Cardiac fibroblast (primary cell): ENCODE measurements around the gene SPRED2.
A peak's percentile ranks its signal among the peaks of the same experiment; 100 is the strongest.

Experiments
- DNase-seq, 2 donors: peaks; one replicate each; pipeline versions ENCODE4 v3.0.0 to v3.0.0-alpha.2; 2010; ENCODE audit warnings: low read depth in 2 of 2
- H3K4me3 ChIP-seq, 2 donors: replicated peaks in 1 of 2; 1 replicate in 1 of 2; 2 replicates in 1 of 2; pipeline ENCODE4 v1.5.1; 2011; ENCODE audit warnings: low read depth in 2 of 2, low read length in 2 of 2, mild to moderate bottlenecking in 2 of 2, moderate library complexity in 1 of 2
- TF ChIP-seq, protein P1 (sequence below): IDR thresholded peaks from one replicate; pipeline ENCODE4 v1.5.1; 2011; ENCODE audit warnings: low read depth, mild to moderate bottlenecking, low read length, inconsistent platforms

SPRED2 gene

DNA sequence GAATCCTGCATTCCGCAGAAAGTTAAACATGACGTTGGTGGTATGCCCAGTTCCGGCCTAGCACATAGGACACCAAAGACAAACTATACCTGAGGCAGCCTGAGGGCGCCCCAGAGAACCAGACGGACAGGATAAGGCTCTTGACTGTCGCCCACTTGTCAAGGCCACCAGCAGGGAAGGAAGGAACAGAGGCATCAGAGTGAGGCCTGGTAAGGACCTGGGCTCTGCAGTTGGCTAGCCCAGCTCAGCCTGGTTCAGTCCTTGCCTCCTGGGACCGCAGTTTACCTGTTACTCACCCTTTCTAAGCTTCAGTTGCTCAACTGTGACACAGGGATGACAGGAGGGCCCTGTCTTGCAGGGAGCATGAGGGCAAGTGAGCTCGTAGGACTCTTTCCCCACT, 122.7 kb downstream of the SPRED2 start:
- peak in 1 of 2 donors; percentile 34 for DNase-seq
- no peak overlapping the region for H3K4me3 ChIP-seq
- TF ChIP-seq, protein P1, sequence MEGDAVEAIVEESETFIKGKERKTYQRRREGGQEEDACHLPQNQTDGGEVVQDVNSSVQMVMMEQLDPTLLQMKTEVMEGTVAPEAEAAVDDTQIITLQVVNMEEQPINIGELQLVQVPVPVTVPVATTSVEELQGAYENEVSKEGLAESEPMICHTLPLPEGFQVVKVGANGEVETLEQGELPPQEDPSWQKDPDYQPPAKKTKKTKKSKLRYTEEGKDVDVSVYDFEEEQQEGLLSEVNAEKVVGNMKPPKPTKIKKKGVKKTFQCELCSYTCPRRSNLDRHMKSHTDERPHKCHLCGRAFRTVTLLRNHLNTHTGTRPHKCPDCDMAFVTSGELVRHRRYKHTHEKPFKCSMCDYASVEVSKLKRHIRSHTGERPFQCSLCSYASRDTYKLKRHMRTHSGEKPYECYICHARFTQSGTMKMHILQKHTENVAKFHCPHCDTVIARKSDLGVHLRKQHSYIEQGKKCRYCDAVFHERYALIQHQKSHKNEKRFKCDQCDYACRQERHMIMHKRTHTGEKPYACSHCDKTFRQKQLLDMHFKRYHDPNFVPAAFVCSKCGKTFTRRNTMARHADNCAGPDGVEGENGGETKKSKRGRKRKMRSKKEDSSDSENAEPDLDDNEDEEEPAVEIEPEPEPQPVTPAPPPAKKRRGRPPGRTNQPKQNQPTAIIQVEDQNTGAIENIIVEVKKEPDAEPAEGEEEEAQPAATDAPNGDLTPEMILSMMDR = no peak

DNA sequence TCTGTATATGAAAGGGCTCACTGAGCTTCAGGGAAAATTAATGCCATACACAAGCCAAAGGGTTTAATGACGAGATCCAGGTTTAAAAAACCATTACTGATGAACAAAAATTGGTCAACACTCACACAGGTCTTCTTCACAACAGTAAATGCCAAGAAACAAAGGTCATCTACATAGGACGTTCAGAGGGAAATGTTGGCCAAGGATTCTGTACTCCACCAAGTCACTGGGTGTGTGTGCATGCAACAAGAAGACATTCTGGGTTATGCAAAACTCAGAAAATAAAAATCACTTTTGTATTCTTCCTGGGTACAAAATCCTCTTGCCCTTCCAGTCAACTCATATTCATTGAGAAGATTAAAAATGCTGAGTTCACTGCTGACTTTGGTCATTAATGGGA, 126.5 kb downstream of the SPRED2 start:
- TF ChIP-seq, protein P1 = no peak
- no peak overlapping the region for H3K4me3 ChIP-seq
- no peak for DNase-seq

DNA sequence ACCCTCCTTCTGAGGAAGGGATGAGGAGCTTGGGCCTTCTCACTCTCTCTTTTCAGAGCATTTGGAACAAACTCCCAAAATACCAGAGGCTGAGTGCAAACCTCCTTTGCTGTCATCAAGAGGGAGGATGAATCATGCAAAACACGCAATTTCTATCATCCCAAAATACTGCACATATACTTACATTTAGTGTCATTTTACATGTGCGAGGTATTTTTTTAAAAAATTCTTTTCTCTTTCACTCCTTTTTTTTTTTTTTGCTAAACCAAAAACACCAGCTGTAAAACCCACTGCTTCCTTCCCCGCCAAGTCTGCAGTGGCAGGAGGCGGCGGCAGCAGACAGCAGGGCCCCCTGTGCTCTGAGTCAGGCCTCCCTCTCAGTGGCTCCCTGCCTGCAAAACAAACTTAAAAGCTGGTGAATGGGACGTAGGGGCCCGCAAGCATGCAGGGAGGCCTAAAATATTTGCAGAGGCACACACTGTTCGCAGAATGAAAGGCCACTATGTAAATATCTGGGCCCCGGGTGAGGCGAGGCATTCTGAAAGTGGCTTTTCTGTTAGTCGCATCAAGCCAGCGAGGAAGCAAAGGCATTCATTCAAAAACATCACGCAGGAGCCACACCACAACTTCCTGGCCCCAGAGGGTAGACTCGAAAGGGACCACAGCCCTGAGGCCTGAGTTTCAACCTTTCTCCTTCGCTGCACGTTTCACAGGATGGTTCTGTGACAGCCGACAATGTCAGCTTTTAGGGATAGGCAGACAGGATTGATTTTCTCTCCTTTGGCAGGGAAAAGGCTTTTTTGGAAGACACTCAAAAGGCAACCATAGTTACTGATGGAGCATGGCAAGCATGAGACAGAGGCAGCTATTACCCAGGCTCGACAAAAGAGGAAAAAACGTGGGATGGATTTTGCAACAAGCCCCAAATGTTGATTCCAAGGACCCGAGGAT, 131.4 kb downstream of the SPRED2 start:
- TF ChIP-seq, protein P1 = no peak
- peak; percentile 73 to 88 for DNase-seq
- no peak overlapping the region for H3K4me3 ChIP-seq

DNA sequence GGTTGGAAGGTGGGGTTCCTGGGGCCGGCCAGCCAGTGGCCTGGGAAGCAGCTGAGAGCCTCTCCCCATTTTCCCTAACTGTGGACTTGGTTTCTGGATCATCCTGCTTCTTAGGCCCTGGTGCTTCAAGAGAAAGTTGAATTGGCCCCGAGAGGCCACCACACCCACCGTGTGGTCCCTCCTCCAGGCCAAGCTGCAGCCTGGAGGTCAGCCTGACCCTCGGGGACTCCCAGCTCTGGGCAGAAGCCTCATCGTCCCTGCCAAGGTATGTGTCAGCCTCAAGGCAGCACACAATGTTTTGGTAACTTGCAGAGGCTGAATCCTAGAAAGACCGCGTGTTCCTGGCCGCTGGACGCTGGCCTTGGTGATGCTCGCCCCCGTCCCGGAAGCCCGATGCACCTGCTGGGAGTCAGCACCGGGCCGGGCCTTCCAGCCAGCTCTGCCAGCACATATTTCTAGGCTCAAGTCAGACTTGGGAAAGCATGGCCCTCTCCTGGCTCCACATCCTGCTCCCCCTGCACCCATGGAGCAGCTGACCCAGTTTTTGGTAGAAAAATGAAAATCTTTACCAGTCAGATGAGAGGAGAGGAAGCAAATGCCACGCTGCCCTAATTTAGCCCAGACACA, 132.2 kb downstream of the SPRED2 start:
- TF ChIP-seq, protein P1 = no peak
- H3K4me3 ChIP-seq = no peak overlapping the region
- peak; percentile 62 to 89 for DNase-seq

DNA sequence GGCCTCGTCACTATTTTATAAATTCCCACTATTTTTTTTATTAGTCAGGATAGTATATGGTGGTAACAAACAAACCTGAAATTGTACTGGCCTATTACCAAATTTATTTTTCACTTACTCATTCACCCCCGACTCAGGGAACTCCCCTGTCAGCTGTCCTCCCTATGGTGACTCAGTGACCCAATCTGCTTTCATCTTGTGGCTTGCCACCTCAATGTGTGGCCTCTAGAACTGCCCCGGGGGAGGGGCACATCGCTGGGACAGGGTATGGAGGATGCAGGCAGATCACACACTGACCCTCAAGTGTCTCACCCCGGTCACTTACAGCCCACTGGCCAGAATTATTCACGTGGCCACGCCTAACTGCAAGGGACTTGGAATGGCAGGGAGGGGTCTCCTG, 133.2 kb downstream of the SPRED2 start:
- no peak overlapping the region for H3K4me3 ChIP-seq
- TF ChIP-seq, protein P1 = no peak
- DNase-seq = peak in 1 of 2 donors; percentile 84

DNA sequence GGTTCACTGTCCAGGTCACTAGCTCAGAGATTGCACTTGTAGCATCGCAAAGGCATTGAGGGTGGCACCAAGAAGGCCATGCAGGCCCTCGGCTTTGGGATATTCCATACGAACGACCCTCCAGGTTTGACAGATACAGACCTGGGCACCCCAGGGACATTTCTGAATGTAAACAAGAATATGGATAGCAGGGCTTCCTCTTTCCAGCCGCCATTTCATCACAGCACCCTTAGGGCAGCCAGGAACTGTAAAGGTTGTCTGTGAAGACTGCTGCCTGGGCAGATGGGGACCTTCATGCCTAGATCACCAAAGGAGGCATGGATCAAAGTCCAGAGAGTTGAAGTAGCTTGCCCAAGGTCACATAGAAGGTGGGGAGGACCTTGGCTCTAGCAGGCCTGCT, 134.3 kb downstream of the SPRED2 start:
- DNase-seq = no peak
- TF ChIP-seq, protein P1 = no peak
- H3K4me3 ChIP-seq = no peak overlapping the region
